Activated naive CD4-positive, alpha-beta T cell treated with anti-CD3 and anti-CD28 coated beads for 36 hours (primary cell): ENCODE measurements around the gene TPSD1. TPM values are rescaled to one million over a fixed set of nuclear protein-coding genes. Genes with fewer than 3 reads are reported as not detected.
"Not testable (repeated sequence)": the region's sequence is repeated elsewhere in the genome, so short reads cannot be mapped to it uniquely, and the experiment has no call there.

ENCODE experiments used
- CTCF ChIA-PET: fragments of 350-600 bp; sonication (Branson Sonifier 250); formaldehyde crosslinking; loops from one replicate; lab custom pipeline; 2021; ENCODE audit warnings: antibody characterized with exemption; lab: Charles Lee
- DNase-seq: peaks from one replicate; pipeline ENCODE4 v3.0.0-alpha.2; 2020
- H3K27ac Mint-ChIP-seq: one replicate; pipeline ENCODE4 v1.8.0; 2021; ENCODE audit warnings: mild to moderate bottlenecking, mixed read lengths
- H3K27me3 Mint-ChIP-seq: one replicate; pipeline ENCODE4 v1.8.0; 2021; ENCODE audit warnings: low read depth, mixed read lengths
- H3K36me3 Mint-ChIP-seq: one replicate; pipeline ENCODE4 v1.8.0; 2021; ENCODE audit warnings: low read depth, mixed read lengths
- H3K4me1 Mint-ChIP-seq: one replicate; pipeline ENCODE4 v1.8.0; 2021; ENCODE audit warnings: low read depth, mixed read lengths
- H3K4me3 Mint-ChIP-seq: one replicate; pipeline ENCODE4 v1.8.0; 2021; ENCODE audit warnings: mild to moderate bottlenecking, moderate library complexity, mixed read lengths
- H3K9me3 Mint-ChIP-seq: one replicate; pipeline ENCODE4 v1.8.0; 2021; ENCODE audit warnings: mixed read lengths
- intact Hi-C: fragments of 100-400 bp; cut with micrococcal nuclease; formaldehyde crosslinking; loops from one replicate; pipeline ENCODE4 v1.15.1; 2023
- total RNA-seq, 2 experiments: library from RNA; stranded (reverse); gene quantifications; one replicate each; pipeline ENCODE4 v1.2.3, GENCODE V29; 2021

TPSD1 gene
- total RNA-seq, 2 experiments from 2014 or later: not detected

DNA sequence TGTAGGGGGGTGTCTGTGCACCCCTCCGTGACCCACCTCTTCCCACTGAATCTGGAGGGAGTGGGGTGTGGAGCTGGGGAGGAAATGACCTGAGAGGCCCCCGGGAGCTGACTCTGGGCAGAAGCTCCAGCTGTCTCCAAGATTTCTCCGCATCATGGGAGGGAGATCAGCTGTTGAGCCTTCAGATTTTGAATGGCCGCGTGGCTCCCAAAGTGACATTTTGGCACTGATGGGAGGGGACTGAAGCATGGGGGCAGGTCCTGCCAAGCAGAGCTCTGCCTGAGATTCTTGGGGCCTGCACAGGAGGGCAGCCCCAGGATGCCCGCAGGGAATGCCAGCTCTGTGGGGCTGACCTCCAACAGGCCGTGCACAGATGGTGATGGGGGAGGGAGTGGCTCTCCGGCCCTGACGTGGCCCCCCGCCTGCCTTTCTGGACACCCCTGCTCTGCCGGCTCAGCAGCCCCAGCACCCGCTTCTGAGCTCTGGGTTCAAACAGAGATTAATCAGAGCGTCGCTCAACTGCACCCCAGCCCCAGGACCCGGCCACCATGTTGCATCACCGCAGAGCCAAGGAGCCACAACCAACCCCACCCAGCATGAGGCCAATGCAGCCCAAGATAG lies 28.2 kb downstream of the TPSD1 start:
- H3K27me3 Mint-ChIP-seq: peaks cover 12% of the 10 kb centered on the region
- no peak overlapping the region for H3K4me3 Mint-ChIP-seq
- H3K9me3 Mint-ChIP-seq: no peaks in the 10 kb centered on the region
- intact Hi-C loops: no loop called here
- peaks cover 3% of the 10 kb centered on the region for H3K4me1 Mint-ChIP-seq
- no peak for DNase-seq
- no peak overlapping the region for H3K27ac Mint-ChIP-seq
- H3K36me3 Mint-ChIP-seq: no peaks in the 10 kb centered on the region
- CTCF ChIA-PET: no interaction called here

DNA sequence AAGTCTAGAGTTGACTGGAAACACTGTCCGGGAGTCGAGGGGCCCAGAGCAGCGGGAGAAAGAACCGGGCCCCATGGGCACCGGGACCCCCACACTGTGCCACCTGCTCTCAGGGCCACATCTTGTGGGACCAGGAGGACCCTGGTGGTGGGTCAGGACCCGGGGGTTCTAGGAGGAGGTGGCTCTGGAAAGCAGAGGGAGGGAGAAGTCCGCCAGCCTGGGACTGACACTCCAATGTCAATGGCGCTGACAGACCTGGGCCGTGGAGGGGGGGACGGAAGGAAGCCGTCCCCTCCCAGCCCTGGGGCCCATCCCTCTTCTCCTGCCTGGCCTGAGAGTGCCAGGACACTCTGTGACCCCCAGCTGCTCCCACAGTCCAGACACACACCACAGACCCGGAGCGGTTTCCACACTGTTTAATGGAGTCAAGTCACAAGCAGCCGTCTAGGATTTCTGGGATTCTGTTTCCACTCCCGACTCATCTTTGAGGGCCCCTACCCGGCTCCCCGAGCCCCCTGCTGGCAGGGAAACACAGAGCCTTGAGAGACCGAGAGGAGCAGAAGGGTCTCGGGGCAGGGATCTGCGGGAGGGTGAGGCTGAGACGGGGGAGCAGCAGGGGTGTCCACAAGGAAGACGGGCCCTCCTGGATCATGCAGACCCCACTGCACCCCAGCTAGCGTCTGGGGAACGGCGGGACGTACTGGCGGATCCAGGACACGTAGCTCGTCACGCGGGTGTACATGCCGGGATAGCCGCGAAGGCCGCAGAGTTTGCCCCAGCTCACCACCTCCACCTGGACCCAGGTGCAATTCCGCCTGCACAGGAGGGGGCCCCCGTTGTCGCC lies 30.0 kb downstream of the TPSD1 start:
- CTCF ChIA-PET: no interaction called here
- H3K36me3 Mint-ChIP-seq: no peaks in the 10 kb centered on the region

DNA sequence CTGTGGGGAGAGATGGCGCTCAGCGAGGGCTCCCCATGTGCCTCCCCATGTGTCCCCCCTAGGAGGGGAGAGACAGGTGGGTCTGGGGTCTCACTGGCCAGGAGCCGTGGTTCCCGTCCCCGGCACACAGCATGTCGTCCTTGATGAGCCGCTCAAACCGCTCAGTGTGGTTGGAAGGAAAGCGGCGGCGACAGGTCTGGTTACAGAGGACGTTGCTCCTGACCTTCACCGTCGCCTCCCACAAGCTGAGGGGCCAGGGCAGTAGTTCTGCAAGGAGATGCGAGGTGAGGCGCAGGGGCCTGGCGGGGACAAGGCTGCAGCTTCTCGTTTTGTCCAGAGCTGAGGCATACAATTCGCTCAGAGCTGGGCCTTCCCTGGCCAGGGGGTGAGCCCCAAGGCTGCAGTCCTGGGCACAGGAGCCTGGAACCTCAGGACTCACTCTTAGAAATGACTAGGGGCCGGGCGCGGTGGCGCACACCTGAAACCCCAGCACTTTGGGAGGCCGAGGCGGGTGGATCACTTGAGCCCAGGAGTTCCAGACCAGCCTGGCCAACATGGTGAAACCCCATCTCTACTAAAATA lies 30.7 kb downstream of the TPSD1 start:
- Mint-ChIP-seq H3K4me1 (peaks cover 6% of the 10 kb centered on the region), H3K27ac (no peak overlapping the region), H3K27me3 (peaks cover 31% of the 10 kb centered on the region), H3K4me3 (no peak overlapping the region), H3K36me3 (no peaks in the 10 kb centered on the region), H3K9me3 (no peaks in the 10 kb centered on the region)
- CTCF ChIA-PET: no interaction called here
- DNase-seq: no peak
- intact Hi-C loops: no loop called here

More for the DNA sequence above, 30.0 kb downstream of the TPSD1 start:
- no peak for DNase-seq
- Mint-ChIP-seq H3K4me1 (peaks cover 6% of the 10 kb centered on the region), H3K27ac (no peak overlapping the region), H3K4me3 (no peak overlapping the region), H3K9me3 (no peaks in the 10 kb centered on the region), H3K27me3 (peaks cover 26% of the 10 kb centered on the region)
- intact Hi-C loops: no loop called here

DNA sequence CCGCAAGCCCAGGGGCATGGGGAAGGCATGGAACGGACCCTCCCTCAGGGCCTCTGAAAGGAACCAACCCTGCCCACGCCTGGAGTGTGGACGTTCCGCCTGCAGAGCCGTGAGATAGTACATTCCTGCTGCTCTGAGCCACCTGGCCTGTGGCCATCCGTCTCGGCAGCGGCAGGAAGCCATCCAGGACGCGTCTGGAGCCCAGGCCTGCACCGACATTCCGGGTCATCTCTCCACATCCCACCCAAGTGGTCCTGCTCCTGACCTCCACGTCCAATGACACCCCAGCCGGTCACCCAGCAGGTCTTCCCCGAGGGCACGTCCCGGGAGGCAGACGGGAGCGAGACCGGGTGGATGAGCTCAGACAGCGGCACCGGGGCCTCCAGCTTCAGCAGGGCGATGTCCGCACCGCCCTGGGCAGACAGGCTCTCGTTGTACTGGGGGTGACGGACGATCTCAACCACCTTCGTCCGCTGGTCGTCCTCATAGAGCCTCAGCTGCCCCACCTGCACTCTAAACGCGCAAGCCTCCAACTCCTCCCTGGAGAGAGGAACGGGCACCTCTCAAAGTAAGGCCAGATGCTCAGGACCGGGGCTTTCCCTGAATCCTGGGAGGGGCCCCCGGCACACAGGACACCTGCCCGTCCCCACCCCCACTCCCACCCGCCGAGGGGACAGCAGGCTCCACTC lies 32.3 kb downstream of the TPSD1 start:
- H3K27ac Mint-ChIP-seq: no peak overlapping the region
- CTCF ChIA-PET: no interaction called here
- DNase-seq: no peak
- H3K9me3 Mint-ChIP-seq: no peaks in the 10 kb centered on the region
- H3K27me3 Mint-ChIP-seq: peaks cover 34% of the 10 kb centered on the region
- no peaks in the 10 kb centered on the region for H3K36me3 Mint-ChIP-seq
- intact Hi-C loops: no loop called here
- no peak overlapping the region for H3K4me3 Mint-ChIP-seq
- peaks cover 6% of the 10 kb centered on the region for H3K4me1 Mint-ChIP-seq

DNA sequence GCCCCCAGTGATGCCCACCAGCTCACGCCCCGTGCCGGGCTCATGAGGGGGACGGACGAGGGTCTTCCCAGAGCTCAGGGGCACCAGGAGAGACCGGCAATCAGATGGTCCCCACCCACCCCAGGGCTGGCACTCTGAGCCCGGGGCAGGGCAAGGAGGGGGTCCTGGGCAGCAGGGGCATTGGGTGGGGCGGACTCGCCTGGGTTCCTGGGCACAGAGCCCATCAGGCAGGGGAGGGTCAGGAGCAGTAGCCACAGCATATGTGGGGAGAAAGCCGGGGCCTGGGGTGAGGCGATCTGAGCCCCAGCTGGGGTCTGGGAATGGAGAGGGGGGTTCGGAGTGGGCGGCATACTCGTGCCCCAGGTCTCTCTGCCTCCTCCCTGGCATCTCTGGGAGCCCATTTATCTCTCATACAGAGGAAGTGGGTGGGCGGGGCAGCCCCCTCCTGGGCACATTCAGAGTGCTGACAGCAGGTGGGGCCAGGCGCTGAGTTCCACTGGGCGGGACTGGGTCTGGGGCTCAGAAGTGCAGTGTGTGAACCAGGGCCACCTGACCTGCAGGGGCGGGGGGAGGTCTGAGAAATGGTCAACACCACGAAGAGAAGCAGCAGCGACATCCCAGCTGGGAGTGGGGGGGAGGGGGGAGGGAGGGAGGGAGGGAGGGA lies 33.1 kb downstream of the TPSD1 start:
- H3K27ac Mint-ChIP-seq: no peak overlapping the region
- DNase-seq: peak; percentile 28
- H3K36me3 Mint-ChIP-seq: no peaks in the 10 kb centered on the region
- H3K4me3 Mint-ChIP-seq: no peak overlapping the region
- peaks cover 40% of the 10 kb centered on the region for H3K27me3 Mint-ChIP-seq
- H3K9me3 Mint-ChIP-seq: no peaks in the 10 kb centered on the region
- intact Hi-C loops: no loop called here
- CTCF ChIA-PET: no interaction called here
- H3K4me1 Mint-ChIP-seq: peaks cover 6% of the 10 kb centered on the region

DNA sequence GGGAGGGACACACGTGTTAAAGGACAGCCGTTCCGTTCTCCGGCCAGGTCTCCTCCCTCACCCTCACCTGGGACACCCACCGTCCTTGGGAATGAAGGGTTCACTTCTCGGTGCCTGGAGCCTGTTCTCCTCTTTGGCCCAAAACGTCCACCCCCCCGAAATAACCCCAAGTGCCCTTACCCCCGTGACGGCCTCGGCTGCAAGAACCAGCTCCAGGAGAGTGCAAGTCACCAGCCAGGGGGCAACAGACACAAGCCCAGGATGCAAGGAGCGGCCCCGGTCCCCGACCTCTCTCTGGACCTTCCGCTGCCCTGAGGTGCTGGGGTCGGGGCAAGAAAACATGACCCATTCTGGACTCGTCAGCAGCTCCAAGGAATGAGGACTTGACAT lies 33.6 kb downstream of the TPSD1 start:
- H3K4me1 Mint-ChIP-seq: peaks cover 6% of the 10 kb centered on the region
- peaks cover 45% of the 10 kb centered on the region for H3K27me3 Mint-ChIP-seq
- no peak for DNase-seq
- no peak overlapping the region for H3K27ac Mint-ChIP-seq
- intact Hi-C loops: no loop called here
- CTCF ChIA-PET: interaction anchor here (1.0 to 1.5 kb wide), 2 partner anchors 10 to 16 kb away, joined by 3 to 4 read pairs; no protein-coding TSS in a partner anchor
- H3K4me3 Mint-ChIP-seq: no peak overlapping the region
- H3K36me3 Mint-ChIP-seq: no peaks in the 10 kb centered on the region
- no peaks in the 10 kb centered on the region for H3K9me3 Mint-ChIP-seq

DNA sequence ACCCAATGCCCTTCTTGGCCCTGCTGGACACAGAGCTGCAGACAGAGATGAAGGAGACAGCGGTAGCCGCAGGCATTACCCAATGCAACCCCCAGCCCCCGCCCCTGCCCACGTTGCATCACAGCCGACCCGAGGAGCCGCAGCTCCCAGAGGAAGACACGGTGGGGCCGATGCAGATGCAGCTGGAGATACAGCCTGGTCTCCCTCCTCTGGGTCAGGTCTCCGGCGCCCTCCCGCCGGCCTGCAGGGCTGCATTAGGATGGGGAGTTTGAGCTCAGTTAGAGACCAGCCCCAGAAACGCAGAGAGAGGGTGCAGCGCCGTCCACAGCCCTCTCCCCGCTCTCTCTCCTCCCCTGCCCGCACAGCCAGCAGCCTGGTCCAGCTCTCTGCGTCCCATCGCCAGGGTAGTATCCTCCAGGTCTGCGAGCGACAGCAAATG lies 34.2 kb downstream of the TPSD1 start:
- H3K27ac Mint-ChIP-seq: no peak overlapping the region
- CTCF ChIA-PET: interaction anchor here (1.0 to 1.5 kb wide), 2 partner anchors 10 to 16 kb away, joined by 3 to 4 read pairs; no protein-coding TSS in a partner anchor
- DNase-seq: no peak
- H3K36me3 Mint-ChIP-seq: no peaks in the 10 kb centered on the region
- intact Hi-C loops: no loop called here
- H3K27me3 Mint-ChIP-seq: peaks cover 45% of the 10 kb centered on the region
- no peak overlapping the region for H3K4me3 Mint-ChIP-seq
- H3K9me3 Mint-ChIP-seq: no peaks in the 10 kb centered on the region
- H3K4me1 Mint-ChIP-seq: peaks cover 6% of the 10 kb centered on the region

DNA sequence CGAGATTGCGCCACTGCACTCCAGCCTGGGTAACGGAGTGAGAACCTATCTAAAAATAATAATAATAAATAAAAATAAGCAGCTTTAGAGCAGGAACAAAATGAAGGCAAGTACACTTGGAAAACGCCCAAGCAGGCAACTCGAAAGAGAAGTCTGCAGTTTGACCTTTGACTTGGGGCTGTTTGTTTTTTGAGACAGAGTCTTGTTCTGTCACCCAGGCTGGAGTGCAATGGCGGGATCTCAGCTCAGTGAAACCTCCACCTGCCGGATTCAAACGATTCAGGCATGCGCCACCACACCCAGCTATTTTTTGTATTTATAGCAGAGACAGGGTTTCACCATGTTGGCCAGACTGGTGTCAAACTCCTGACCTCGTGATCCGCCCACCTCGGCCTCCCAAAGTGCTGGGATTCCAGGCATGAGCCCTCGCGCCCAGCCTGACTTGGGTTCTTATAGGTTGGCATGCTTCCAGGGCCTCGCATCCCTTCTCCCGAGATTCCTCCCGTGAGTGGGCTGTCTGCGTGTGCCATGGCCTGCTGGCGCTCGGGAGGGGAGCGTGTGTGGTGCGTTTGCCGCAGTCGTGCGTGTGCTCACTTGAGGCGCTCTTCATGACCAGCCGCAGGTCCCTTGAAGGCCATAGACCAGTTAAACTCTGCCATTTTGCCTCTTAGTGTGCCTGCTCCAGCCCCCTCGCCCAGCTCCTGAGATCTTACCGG lies 35.1 kb downstream of the TPSD1 start:
- Mint-ChIP-seq H3K27ac (no peak overlapping the region), H3K4me3 (no peak overlapping the region), H3K36me3 (no peaks in the 10 kb centered on the region), H3K4me1 (peaks cover 6% of the 10 kb centered on the region), H3K27me3 (peaks cover 48% of the 10 kb centered on the region), H3K9me3 (no peaks in the 10 kb centered on the region)
- CTCF ChIA-PET: interaction anchor here (1.5 kb wide), 1 partner anchor 15 kb away, joined by 3 read pairs; no protein-coding TSS in a partner anchor
- DNase-seq: no peak
- intact Hi-C loops: no loop called here

DNA sequence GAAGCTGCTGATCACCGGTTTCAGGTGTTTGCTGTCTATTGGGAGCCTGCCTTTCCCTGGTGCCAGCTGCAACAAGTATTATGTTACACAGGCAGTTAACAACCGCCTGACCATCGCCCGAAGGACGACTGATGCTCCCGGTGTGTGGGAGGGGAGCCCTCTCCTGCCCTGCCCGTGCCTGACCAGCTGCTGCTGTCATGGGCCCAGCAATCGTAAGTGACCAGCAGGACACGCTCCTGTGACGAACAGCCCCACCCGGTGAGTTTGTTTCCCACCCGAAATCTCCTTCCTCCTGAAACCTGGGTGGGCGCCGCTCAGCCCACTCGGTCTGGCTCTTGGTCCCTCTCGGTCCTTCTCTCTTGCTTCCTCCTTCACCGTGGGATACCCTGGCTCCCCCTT lies 35.7 kb downstream of the TPSD1 start:
- DNase-seq: no peak
- Mint-ChIP-seq H3K36me3 (no peaks in the 10 kb centered on the region), H3K4me1 (peaks cover 6% of the 10 kb centered on the region), H3K27me3 (peaks cover 48% of the 10 kb centered on the region), H3K27ac (no peak overlapping the region), H3K4me3 (no peak overlapping the region), H3K9me3 (no peaks in the 10 kb centered on the region)
- CTCF ChIA-PET: no interaction called here
- intact Hi-C loops: no loop called here

DNA sequence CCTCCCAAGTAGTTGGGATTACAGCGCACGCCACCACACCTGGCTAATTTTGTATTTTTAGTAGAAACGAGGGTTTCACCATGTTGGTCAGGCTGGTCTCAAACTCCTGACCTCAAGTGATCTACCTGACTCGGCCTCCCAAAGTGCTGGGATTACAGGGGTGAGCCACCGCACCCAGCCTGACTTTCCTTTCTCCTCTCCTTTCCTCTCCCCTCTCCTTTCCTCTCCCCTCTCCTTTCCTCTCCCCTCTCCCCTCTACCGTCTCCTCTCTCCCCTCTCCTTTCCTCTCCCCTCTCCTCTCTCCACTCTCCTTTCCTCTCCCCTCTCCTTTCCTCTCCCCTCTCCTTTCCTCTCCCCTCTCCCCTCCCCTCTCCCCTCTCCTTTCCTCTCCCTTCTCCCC lies 36.3 kb downstream of the TPSD1 start:
- H3K36me3 Mint-ChIP-seq, intact Hi-C loops, DNase-seq, H3K4me3 Mint-ChIP-seq, H3K4me1 Mint-ChIP-seq, H3K9me3 Mint-ChIP-seq, H3K27ac Mint-ChIP-seq: not testable (repeated sequence)
- CTCF ChIA-PET: interaction anchor here (0.9 kb wide), 1 partner anchor 806 kb away, joined by 5 read pairs; no protein-coding TSS in a partner anchor
- peaks cover 54% of the 10 kb centered on the region for H3K27me3 Mint-ChIP-seq

DNA sequence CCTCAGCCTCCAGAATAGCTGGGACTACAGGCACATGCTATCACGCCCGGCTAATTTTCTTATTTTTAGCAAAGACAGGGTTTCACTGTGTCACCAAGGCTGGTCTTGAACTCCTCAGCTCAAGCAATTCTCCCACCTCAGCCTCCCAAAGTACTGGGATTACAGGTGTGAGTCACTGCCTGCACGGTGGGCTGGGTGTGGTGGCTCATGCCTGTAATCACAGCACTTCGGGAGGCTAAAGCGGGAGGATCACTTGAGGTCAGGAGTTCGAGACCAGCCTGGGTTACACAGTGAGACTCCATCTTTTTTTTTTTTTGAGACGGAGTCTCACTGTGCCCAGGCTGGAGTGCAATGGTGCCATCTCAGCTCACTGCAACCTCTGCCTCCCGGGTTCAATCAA lies 36.9 kb downstream of the TPSD1 start:
- peaks cover 50% of the 10 kb centered on the region for H3K27me3 Mint-ChIP-seq
- H3K4me3 Mint-ChIP-seq, H3K27ac Mint-ChIP-seq, intact Hi-C loops, DNase-seq, H3K36me3 Mint-ChIP-seq, H3K4me1 Mint-ChIP-seq, H3K9me3 Mint-ChIP-seq: not testable (repeated sequence)
- CTCF ChIA-PET: interaction anchor here (0.9 kb wide), 1 partner anchor 807 kb away, joined by 5 read pairs; no protein-coding TSS in a partner anchor
